IMR-90 (cell line): Measurements from ENCODE around the gene BCAS3. TPM values are rescaled to one million over a fixed set of nuclear protein-coding genes. Genes with fewer than 3 reads are reported as not detected.

Experiments used
- ATAC-seq: fragments of 200-7000 bp; cut with Tn5 transposase; 2 replicates; pipeline ENCODE4 v1.9.1; 2020; ENCODE audit warnings: low read depth, mild to moderate bottlenecking, moderate library complexity
- BruUV-seq: library from RNA; stranded (reverse); fragments of 400-500 nt; replicated peaks from 2 replicates; lab custom pipeline; 2021; lab: Mats Ljungman, UMichigan
- CTCF ChIA-PET: fragments of 300-600 bp; formaldehyde crosslinking; extraction: SDS; loops from one replicate; lab custom pipeline; 2021; ENCODE audit warnings: antibody characterized with exemption; lab: Yijun Ruan, JAX
- POLR2A ChIA-PET: fragments of 300-600 bp; sonication (Branson Sonifier 250); formaldehyde crosslinking; loops from one replicate; lab custom pipeline; 2022; ENCODE audit warnings: antibody characterized with exemption; ENCODE audit not compliant: unreplicated experiment; lab: Charles Lee
- DNase-seq: peaks from one replicate; pipeline ENCODE4 v3.0.0; 2013
- H2AFZ ChIP-seq: replicated peaks from 2 replicates; pipeline ENCODE3; 2013; ENCODE audit warnings: low read length, mild to moderate bottlenecking; ENCODE audit not compliant: poor library complexity
- H2AK5ac ChIP-seq: 2 replicates; pipeline ENCODE4 v1.6.1; 2013; ENCODE audit warnings: low read depth, low read length, inconsistent platforms
- H2AK9ac ChIP-seq: replicated peaks from 2 replicates; pipeline ENCODE3; 2013; ENCODE audit warnings: mild to moderate bottlenecking, low read depth, low read length, moderate library complexity; ENCODE audit not compliant: poor library complexity
- H2BK120ac ChIP-seq: 2 replicates; pipeline ENCODE4 v1.6.1; 2013; ENCODE audit warnings: low read depth, low read length, inconsistent platforms
- H2BK15ac ChIP-seq: 3 replicates; pipeline ENCODE4 v1.6.1; 2013; ENCODE audit warnings: low read depth, low read length, inconsistent platforms
- H2BK20ac ChIP-seq: 2 replicates; pipeline ENCODE4 v1.6.1; 2013; ENCODE audit warnings: low read depth, mild to moderate bottlenecking, inconsistent platforms, low read length, moderate library complexity
- H2BK5ac ChIP-seq: 2 replicates; pipeline ENCODE4 v1.6.1; 2013; ENCODE audit warnings: mild to moderate bottlenecking, low read depth, low read length, inconsistent platforms; ENCODE audit not compliant: poor library complexity, severe bottlenecking
- H3K14ac ChIP-seq: replicated peaks from 2 replicates; pipeline ENCODE4 v1.6.1; 2013; ENCODE audit warnings: low read depth, low read length, inconsistent platforms
- H3K18ac ChIP-seq: 2 replicates; pipeline ENCODE4 v1.6.1; 2013; ENCODE audit warnings: low read depth, low read length, control low read depth
- H3K23ac ChIP-seq: 2 replicates; pipeline ENCODE4 v1.6.1; 2013; ENCODE audit warnings: low read depth, low read length, inconsistent platforms
- H3K27ac ChIP-seq: 2 replicates; pipeline ENCODE4 v1.5.1; 2013; ENCODE audit warnings: mild to moderate bottlenecking, control low read depth, low read length; ENCODE audit not compliant: insufficient read depth
- H3K27me3 ChIP-seq: 2 replicates; pipeline ENCODE4 v1.6.1; 2013; ENCODE audit warnings: low read length; ENCODE audit not compliant: control insufficient read depth, insufficient read depth
- H3K36me3 ChIP-seq: 2 replicates; pipeline ENCODE4 v1.6.1; 2013; ENCODE audit warnings: low read length, mixed read lengths; ENCODE audit not compliant: control insufficient read depth, insufficient read depth
- H3K4ac ChIP-seq: 2 replicates; pipeline ENCODE4 v1.6.1; 2013; ENCODE audit warnings: low read depth, low read length, inconsistent platforms
- H3K4me1 ChIP-seq: 2 replicates; pipeline ENCODE4 v1.6.1; 2013; ENCODE audit warnings: low read length, mixed read lengths; ENCODE audit not compliant: control insufficient read depth, insufficient read depth
- H3K4me2 ChIP-seq: 2 replicates; pipeline ENCODE4 v1.6.1; 2013; ENCODE audit warnings: low read depth, mild to moderate bottlenecking, control low read depth, low read length, moderate library complexity
- H3K4me3 ChIP-seq: 2 replicates; pipeline ENCODE4 v1.5.1; 2013; ENCODE audit warnings: low read depth, mild to moderate bottlenecking, control low read depth, low read length, moderate library complexity; ENCODE audit not compliant: insufficient read depth
- H3K56ac ChIP-seq: 2 replicates; pipeline ENCODE4 v1.6.1; 2013; ENCODE audit warnings: low read length, inconsistent platforms; ENCODE audit not compliant: insufficient read depth; ENCODE audit errors: extremely low read depth
- H3K79me1 ChIP-seq, 2 experiments: 2 replicates each; pipeline ENCODE4 v1.6.1; 2013; ENCODE audit warnings: low read length in 2 of 2, inconsistent platforms in 1 of 2, low read depth in 1 of 2
- H3K9ac ChIP-seq: 2 replicates; pipeline ENCODE4 v1.6.1; 2013; ENCODE audit warnings: low read depth, low read length, control low read depth
- H3K9me1 ChIP-seq: 2 replicates; pipeline ENCODE4 v1.6.1; 2013; ENCODE audit warnings: low read length, inconsistent platforms; ENCODE audit not compliant: insufficient read depth
- H3K9me3 ChIP-seq: 2 replicates; pipeline ENCODE4 v1.6.1; 2013; ENCODE audit warnings: low read length; ENCODE audit not compliant: control insufficient read depth, insufficient read depth
- H4K20me1 ChIP-seq: 2 replicates; pipeline ENCODE4 v1.6.1; 2013; ENCODE audit warnings: low read length, inconsistent platforms; ENCODE audit not compliant: insufficient read depth
- H4K5ac ChIP-seq: 2 replicates; pipeline ENCODE4 v1.6.1; 2013; ENCODE audit warnings: mild to moderate bottlenecking, low read depth, low read length, control low read depth
- H4K8ac ChIP-seq, 2 experiments: 2 replicates each; pipeline ENCODE4 v1.6.1; 2013; ENCODE audit warnings: low read depth in 2 of 2, low read length in 2 of 2, control low read depth in 1 of 2, inconsistent platforms in 1 of 2
- H4K91ac ChIP-seq: 2 replicates; pipeline ENCODE4 v1.6.1; 2013; ENCODE audit warnings: low read depth, low read length, inconsistent platforms; ENCODE audit not compliant: insufficient read depth
- BHLHE40 ChIP-seq: fragments of 150-350 bp; IDR thresholded peaks from 2 replicates; pipeline ENCODE4 v1.6.1; 2016; ENCODE audit warnings: mild to moderate bottlenecking, low read depth, low read length
- ELK1 ChIP-seq: fragments of 150-350 bp; IDR thresholded peaks from 2 replicates; pipeline ENCODE4 v1.6.1; 2016; ENCODE audit warnings: low read depth, mild to moderate bottlenecking, low read length, moderate library complexity, borderline replicate concordance
- FOS ChIP-seq: fragments of 150-350 bp; IDR thresholded peaks from 2 replicates; pipeline ENCODE4 v1.6.1; 2016; ENCODE audit warnings: low read depth, low read length
- MAFK ChIP-seq: IDR thresholded peaks from 2 replicates; pipeline ENCODE4 v1.6.1; 2012; ENCODE audit warnings: low read depth, low read length, improper control_type of control experiment
- MAZ ChIP-seq: IDR thresholded peaks from 2 replicates; pipeline ENCODE4 v1.6.1; 2012; ENCODE audit warnings: low read depth, mild to moderate bottlenecking, low read length, improper control_type of control experiment, moderate library complexity, borderline replicate concordance
- POLR2A ChIP-seq: IDR thresholded peaks from 2 replicates; pipeline ENCODE4 v1.6.1; 2012; ENCODE audit warnings: mild to moderate bottlenecking, low read depth, low read length
- RFX5 ChIP-seq: IDR thresholded peaks from 2 replicates; pipeline ENCODE4 v1.8.0; 2012; ENCODE audit warnings: low read depth, mild to moderate bottlenecking, low read length, moderate library complexity
- SMC3 ChIP-seq: fragments of 150-350 bp; IDR thresholded peaks from 2 replicates; pipeline ENCODE4 v1.6.1; 2016; ENCODE audit warnings: low read depth, mild to moderate bottlenecking, antibody characterized with exemption, low read length, moderate library complexity
- WGBS, 2 experiments: methylation state at CpG; one replicate each; pipeline versions ENCODE4 v1.1.5 to v1.1.7; 2013; ENCODE audit warnings: missing lambda C conversion rate in 2 of 2; ENCODE audit not compliant: insufficient read length in 1 of 2; ENCODE audit errors: extremely low coverage in 2 of 2; 5-methylcytosine and 5-hydroxymethylcytosine counted together
- dilution Hi-C: fragments of 300-500 bp; cut with HindIII; formaldehyde crosslinking; loops from one replicate; pipeline ENCODE4 v1.14.3; 2018; ENCODE audit warnings: low sequenced_read_pairs; ENCODE audit not compliant: unreplicated experiment
- in situ Hi-C: fragments of 300-500 bp; cut with MboI; formaldehyde crosslinking; loops from 3 replicates; pipeline ENCODE4 v1.14.3; 2019; ENCODE audit warnings: low sequenced_read_pairs, inconsistent platforms, mixed read lengths
- intact Hi-C: fragments of 100-400 bp; cut with micrococcal nuclease; formaldehyde crosslinking; loops from 2 replicates; pipeline ENCODE4 v1.10.0; 2022
- polyA plus RNA-seq, 3 experiments: library from polyadenylated mRNA; depleted of rRNA; stranded (reverse); fragments of >200 nt; gene quantifications; 2 replicates each; pipeline ENCODE4 v1.2.3, GENCODE V29; 2012; ENCODE audit warnings: low replicate concordance in 1 of 3
- total RNA-seq: library from RNA; depleted of rRNA; stranded (reverse); fragments of >200 nt; gene quantifications from 2 replicates; pipeline ENCODE4 v1.2.3, GENCODE V29; 2012
- TF ChIP-seq, protein P1 (sequence below): conservative IDR thresholded peaks from 2 replicates; pipeline ENCODE4 v1.5.1; 2012; ENCODE audit warnings: mild to moderate bottlenecking, low read depth, low read length, improper control_type of control experiment

The BCAS3 gene
- total and polyA plus RNA-seq, 2 of the 4 experiments (the other 2 are of a cell fraction), result 6.3 to 27.1 TPM

- Histone ChIP-seq H3K27me3 (no peaks in the 10 kb centered on the region), H2BK15ac (peak overlapping the region; percentile 78; the same call in 1 of the 3 replicates), H2BK120ac (peak overlapping the region; percentile 80), H3K79me1 (peaks cover 3 to 12% of the 10 kb centered on the region in 2 experiments; a peak in 1 of 4 replicates), H3K4me1 (peaks cover 11% of the 10 kb centered on the region), H3K56ac (no peak overlapping the region), H2BK5ac (peak overlapping the region; percentile 69), H3K9me1 (0 out of 2 replicates have a peak, but pooled peaks cover 3% of the 10 kb centered on the region), H3K18ac (peak overlapping the region; percentile 69; the same call in 1 of the 2 replicates), H2AK9ac (no peak overlapping the region), H2AK5ac (no peak overlapping the region), H2BK20ac (peak overlapping the region; percentile 21; the same call in 1 of the 2 replicates), H3K36me3 (no peaks in the 10 kb centered on the region), H3K4ac (peak overlapping the region; percentile 30; the same call in 1 of the 2 replicates), H3K27ac (peak overlapping the region; percentile 21; the same call in 1 of the 2 replicates), H2AFZ (no peak overlapping the region), H3K14ac (0 out of 2 replicates have a peak overlapping the region, but pooled peaks have one; percentile 65), H3K23ac (peak overlapping the region; percentile 77; the same call in 1 of the 2 replicates), H4K91ac (no peak overlapping the region), H4K20me1 (no peaks in the 10 kb centered on the region), H4K8ac (peak overlapping the region; percentile 52 to 74; a peak in 3 of 4 replicates), H3K4me2 (peak overlapping the region; percentile 56; the same call in 1 of the 2 replicates), H3K4me3 (no peak overlapping the region), H4K5ac (no peak overlapping the region; the same call in 1 of the 2 replicates), H3K9ac (peak overlapping the region; percentile 52; the same call in 1 of the 2 replicates), H3K9me3 (no peaks in the 10 kb centered on the region)
- BruUV-seq, result no TSS peak
- no CpG with 5 or more reads among the region's 4 CpGs for WGBS, 2 experiments
- TF ChIP-seq MAZ (no peak), BHLHE40 (no peak), SMC3 (no peak), POLR2A (no peak), ELK1 (no peak), RFX5 (no peak), FOS (no peak), MAFK (no peak)
- TF ChIP-seq, protein P1, sequence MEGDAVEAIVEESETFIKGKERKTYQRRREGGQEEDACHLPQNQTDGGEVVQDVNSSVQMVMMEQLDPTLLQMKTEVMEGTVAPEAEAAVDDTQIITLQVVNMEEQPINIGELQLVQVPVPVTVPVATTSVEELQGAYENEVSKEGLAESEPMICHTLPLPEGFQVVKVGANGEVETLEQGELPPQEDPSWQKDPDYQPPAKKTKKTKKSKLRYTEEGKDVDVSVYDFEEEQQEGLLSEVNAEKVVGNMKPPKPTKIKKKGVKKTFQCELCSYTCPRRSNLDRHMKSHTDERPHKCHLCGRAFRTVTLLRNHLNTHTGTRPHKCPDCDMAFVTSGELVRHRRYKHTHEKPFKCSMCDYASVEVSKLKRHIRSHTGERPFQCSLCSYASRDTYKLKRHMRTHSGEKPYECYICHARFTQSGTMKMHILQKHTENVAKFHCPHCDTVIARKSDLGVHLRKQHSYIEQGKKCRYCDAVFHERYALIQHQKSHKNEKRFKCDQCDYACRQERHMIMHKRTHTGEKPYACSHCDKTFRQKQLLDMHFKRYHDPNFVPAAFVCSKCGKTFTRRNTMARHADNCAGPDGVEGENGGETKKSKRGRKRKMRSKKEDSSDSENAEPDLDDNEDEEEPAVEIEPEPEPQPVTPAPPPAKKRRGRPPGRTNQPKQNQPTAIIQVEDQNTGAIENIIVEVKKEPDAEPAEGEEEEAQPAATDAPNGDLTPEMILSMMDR, result no peak
- ChIA-PET CTCF (interaction anchor here (0.6 to 1.1 kb wide), 2 partner anchors 54 to 488 kb away, joined by 3 read pairs; no protein-coding TSS in a partner anchor), POLR2A (interaction anchor here (0.6 to 1.9 kb wide), 5 partner anchors 10 to 202 kb away, joined by 3 to 30 read pairs (median 5); no protein-coding TSS in a partner anchor)
- no peak for DNase-seq
- dilution Hi-C loops, result no loop called here
- intact Hi-C loops, result loop anchor here (1.0 to 2.0 kb wide), 2 partner anchors 9 to 190 kb away; partner anchors contain the start of gene TBX2
- ATAC-seq, result peak; percentile 29
- in situ Hi-C loops, result no loop called here
Observed at GRCh38 chr17:61209106-61209439, 531.4 kb downstream of the BCAS3 start.
